NCI-H1694 (cell line): ENCODE data around the gene RUNX3.

ENCODE experiments used
- DNase-seq: peaks from one replicate; lab custom pipeline; 2025; lab: John Stamatoyannopoulos, UW

The RUNX3 gene

DNA sequence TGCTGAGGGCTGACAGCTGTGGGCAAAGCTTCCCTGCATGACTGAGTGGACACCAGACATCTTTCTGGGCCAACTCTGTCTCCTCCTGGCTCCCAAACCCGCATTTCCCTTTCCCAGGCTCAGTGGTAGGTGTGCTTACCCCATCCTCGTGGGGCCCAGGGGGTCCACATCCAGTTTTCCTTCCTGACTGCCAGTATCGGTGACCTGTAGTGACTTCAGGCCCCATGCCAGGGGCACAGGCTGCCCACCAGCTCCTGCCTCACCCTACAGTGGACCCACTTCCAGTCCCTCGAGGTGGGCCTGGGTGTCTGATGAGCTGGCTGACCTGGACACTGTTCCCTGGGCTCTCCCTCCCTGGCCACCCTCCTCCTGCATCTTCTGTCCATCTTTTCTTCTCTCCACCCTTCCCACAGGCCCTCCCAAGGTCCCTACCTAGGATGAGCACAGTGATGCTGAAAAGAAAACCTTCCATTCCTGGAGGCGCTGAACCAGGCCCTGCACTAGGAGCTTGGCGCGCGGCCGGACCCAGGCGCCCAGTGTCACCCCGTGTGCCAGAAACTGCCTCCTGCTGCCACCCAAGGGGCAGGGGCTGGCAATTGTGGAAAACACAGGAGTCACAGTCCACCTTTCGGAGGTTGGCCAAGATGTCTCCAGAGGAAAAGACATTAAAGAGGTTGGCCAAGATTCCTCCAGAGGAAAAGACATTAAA lies 67.1 kb downstream of the RUNX3 start:
- no peak for DNase-seq

DNA sequence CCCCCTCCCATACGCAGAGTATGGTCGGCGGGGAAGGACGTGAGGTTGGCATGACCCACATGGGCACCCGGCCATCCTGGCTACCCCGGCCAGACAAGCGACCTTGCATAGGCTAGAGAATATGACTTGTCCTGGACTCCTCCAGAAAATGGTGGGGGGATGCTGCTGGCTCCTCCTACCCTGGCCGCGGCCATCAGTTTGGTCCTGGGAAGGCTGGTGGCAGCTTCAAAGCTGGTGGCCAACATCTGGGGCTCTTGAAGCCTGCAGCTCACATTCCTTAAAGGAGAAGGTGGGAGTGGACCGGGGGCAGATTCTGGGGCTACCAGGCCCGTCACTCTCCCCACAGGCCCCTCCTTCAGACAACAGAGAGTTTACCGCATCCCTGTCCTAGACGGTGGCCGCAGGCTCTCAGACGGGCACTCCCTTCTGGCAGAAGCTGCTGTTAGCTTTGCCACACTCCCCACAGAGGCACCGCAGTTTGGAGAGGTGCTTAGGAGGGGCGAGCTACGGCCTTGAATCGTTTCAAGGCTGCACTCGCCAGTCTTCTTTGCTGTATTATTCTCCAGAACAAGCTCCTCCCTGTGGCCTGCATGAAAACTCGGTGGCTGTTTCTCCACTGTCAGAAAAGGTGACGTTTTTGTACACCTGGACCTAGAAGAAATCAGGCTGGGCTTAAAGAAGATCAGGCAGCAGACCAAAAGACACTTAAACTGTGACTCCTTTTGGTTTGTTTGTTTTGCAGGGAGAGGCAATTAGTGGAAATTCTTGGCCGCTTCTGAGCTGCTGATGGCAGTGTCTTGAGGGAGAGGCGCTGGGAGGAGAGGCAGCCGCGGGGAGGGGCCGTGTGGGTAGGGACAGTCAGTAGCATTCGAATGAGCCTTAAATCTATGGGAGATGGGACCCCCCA lies 68.0 kb downstream of the RUNX3 start:
- no peak for DNase-seq

DNA sequence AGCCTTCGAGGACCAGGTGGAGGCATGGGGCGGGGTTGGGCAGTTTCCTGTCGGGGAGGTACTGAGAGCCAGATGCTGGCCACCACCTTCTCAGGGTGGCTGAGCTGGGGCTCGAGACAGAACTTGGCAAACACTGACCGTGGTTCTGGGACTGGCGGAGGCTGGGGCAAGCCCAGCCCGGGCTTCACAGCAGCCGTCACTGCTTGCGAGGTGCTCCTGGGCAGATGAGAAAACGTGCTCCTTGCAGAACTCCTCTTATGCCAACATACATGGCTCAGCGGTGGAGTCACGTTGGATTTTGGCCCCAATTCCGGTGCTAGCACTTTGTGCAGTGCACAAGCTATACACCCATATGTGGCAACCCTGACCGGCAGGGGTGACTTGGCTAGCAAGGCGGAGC lies 69.2 kb downstream of the RUNX3 start:
- DNase-seq: no peak

DNA sequence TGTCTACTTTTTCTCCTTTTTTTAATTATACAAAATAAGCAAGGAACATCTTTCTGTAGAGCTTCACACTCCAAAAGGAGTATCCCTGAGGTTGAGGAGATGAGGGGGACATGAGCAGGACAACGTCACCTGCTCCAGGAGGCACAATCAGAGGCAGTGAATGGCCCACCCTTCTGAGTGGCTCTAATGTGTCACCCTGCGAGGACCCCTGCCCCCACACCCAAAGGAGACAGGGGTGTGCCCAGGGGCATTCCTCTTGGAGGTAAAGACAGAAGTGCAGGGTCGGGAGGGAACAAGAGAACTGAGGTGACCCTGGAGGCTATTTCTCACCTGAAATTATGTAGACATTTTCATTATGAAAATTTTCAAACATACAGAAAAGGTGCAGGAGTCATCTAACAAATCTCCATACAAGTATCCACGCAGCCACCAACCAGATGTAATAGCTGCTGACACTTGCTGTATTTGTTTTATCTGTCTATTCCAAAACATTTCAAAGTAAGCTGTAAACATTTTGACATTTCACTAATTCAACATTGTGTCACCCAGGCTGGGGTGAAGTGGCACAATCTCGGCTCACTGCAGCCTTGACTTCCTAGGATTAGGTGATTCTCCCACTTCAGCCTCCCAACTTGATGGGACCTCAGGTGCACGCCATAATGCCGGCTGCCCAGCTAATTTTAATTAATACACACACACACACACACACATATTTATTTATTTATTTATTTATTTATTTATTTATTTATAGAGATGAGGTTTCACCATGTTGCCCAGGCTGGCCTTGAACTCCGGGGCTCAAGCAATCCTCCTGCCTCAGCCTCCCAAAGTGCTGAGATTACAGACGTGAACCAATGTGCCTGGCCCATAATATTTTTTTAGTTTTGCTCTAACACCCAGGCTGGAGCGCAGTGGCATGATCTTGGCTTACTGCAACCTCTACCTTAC lies 70.7 kb downstream of the RUNX3 start:
- no peak for DNase-seq

DNA sequence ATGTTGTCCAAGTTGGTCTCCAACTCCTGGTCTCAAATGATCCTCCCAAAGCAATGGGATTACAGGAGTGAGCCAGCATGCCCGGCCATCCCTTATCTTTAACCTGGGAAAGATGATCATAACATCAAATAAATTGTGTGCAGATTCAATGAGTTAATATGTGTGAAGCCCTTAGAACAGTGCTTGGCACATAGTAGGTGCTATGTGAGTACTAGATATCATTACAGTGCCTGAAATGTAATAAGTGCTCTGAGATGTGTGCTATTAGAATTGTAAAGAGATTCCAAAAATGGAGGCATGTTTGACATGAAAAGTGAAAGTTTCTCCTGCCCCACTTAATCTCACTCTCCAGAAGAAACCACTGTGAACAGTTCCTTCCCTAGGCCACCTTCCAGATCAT lies 71.8 kb downstream of the RUNX3 start:
- no peak for DNase-seq

DNA sequence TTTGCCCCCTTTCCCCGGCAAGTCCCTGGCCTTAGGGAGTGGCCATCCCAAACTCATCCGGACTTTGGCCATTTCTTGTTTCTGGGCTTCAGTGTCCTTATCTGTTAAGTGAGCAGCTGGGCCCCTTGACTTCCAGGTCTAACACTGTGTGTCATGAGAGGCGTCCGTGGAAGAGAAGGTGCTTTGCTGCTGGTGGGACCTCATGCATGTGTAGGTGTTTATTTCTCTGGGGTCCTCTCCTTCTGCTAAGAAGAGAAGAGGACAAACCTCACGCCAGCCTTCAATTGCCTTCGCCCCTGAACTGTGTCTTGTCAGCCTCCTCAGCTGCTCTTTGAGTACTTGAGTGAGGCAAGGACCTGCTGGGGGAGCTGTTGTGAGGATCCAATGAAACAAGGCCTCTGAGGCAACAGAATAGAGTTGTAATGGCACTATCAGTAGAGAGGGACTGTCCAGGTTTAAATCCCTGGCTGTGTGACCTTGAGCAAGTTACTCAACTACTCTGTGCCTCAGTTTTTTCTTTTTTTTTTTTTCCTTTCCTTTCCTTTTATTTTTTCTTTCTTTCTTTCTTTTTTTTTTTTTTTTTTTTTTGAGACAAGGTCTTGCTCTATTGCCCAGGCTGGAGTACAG lies 72.5 kb downstream of the RUNX3 start:
- DNase-seq: no peak

DNA sequence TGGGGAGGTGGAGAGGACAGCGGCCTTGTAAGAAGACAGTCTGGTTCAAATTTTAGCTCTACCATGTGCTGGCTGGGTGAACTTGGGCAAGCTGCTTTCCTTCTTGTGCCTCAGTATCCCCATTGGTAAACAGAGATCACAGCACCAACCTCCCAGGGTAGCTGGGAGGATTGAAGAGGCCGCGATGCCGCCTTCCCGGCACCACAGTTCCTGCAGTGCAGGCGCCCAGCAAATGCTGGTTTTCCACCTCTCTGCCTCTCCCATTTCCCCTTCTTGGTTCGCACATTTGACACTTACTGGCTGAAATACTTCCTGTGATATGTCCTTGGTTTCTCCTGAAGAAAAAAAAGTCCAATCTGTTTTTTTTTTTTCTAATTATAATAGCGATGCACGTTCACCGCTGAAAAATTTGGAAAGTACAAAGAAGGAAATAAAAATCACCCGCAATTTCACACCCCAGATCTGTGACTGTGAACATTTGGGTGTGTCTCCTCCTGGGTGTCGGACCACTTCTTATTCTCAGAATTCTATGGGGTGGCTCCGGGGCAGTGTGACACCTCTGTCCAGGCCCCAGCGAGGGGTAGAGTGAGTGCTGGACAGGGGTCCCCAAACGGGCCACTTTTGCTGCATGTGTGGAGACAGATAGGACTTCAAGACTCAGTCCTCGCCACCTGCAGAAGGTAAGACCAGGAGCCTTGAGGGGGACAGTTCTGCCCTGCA lies 73.1 kb downstream of the RUNX3 start:
- no peak for DNase-seq

DNA sequence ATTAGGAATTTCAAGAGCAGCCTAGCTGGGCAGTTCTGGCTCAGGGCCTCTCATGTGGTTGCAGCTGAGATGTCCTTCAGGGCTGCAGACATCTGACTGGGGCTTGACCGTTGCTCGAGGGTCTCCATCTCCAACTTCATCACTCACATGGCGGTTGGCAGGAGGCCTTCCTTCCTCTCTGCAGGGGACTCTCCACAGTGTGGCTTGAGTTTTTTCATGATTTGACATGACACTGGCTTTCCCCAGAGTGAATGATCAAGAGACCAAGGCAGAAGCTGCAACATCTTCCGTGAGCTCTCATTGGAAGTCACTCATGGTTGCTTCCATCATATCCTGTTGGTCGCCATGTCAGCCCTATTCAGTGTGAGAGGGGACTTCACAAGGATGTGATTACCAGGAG lies 74.6 kb downstream of the RUNX3 start:
- DNase-seq: no peak

DNA sequence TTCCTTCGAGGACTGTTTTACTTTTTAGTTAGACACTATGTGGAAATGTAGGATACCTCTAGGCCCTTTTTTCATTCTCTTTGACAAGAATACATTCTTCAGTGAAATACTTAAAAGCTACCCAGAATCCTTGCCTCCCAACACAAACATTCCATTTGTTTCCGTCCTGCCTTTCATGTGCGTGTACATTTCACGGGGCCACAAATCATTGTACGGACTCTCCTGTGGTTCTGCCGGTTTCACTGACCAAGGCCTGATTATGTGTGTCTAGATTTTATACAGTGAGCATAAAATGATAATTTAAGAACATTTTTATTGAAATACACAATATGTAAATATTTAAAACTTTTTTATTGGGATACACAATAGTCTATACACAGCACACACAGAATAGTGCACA lies 76.4 kb downstream of the RUNX3 start:
- no peak for DNase-seq

DNA sequence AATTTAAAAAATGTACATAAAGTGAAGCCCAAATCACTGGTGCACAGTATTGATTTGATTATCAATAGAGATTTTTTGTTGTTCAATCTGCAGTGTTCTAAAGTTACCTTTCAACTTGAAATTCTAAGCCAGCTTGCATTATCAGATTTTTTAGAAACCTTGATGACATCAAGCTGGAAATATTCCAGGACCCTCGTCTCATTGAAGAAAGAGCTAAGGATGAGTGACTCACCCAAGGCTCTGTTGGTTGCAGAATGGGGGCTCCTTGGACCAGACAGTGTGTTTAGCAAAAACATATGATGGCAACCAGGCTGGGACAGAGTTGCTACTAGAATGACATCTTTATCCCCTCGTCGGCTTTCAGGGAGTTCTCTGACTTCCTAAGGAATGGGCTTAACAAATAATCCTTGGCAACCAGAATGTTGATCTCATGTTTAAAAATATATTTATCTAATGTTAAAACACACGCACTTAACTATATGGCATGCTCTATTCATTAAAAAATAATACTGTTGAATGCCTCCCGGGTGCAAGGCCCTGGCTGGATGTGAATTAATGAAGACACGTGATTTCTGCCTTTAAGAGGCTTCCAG lies 79.7 kb downstream of the RUNX3 start:
- no peak for DNase-seq

DNA sequence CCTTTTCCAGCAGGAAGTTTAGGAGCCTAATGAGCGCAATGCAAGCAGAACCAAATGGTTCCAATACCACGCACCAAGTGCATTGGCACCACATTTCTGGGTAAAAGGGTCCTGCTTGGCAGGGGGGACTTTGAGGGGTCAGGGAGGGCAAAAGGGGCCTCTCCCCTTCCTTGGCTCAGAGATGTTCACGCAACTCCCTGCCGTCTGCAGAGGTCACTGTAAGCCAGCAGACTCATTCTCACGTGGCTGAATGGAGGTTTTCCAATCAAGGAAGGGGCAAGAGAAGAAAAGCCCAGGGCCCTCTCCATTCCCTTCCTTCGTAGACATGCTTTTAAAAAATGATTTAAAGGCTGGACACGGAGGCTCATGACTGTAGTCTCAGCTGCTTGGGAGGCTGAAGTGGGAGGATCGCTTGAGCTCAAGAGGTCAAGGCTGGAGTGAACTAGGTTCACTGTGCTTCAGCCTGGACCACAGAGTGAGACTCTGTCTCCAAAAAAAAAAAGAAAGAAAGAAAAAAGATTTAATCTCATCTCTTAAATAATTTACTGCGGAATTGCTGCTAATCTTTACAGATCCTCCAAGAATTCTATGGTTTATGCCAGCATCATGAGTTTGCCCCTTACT lies 80.3 kb downstream of the RUNX3 start:
- DNase-seq: no peak
